ENCODE measurements around the gene AP1M1.

- TF ChIP-seq CTCF (IDR thresholded peaks at IDR 0.05; ENCODE audit: low read depth, low read length, poor library complexity, severe bottlenecking) (no peak), EZH2phosphoT487 (IDR thresholded peaks at IDR 0.05; ENCODE audit: borderline replicate concordance, low read length) (no peak)
These were observed 36.3 kb downstream of the AP1M1 start for GRCh38 chr19:16233836-16234551.
